Body of pancreas (tissue), 4 donors: ENCODE results near the gene FOXK1. TPM values are rescaled to one million over a fixed set of nuclear protein-coding genes. Genes with fewer than 3 reads are reported as not detected.

Experiments used
- ATAC-seq: fragments of 150-250 bp; one replicate; pipeline ENCODE4 v1.9.1; 2016
- DNase-seq, 4 donors: peaks; one replicate each; pipeline ENCODE4 v3.0.0-alpha.2; 2019
- H3K27ac ChIP-seq, 4 donors: fragments of 200-600 bp; sonication (generic); 1 replicate in 3 of 4; 2 replicates in 1 of 4; pipeline versions ENCODE4 v1.5.1 to v1.6.1; 2016 to 2019; ENCODE audit warnings: mild to moderate bottlenecking in 1 of 4, mixed read lengths in 1 of 4, moderate library complexity in 1 of 4
- H3K27me3 ChIP-seq, 2 donors: fragments of 200-600 bp; sonication (generic); one replicate each; pipeline ENCODE4 v1.6.0; 2016; ENCODE audit warnings: mild to moderate bottlenecking in 1 of 2
- H3K36me3 ChIP-seq, 2 donors: fragments of 200-600 bp; sonication (generic); replicated peaks in 1 of 2; 2 replicates each; pipeline ENCODE4 v1.5.1; 2016; ENCODE audit warnings: low read depth in 2 of 2; ENCODE audit not compliant: insufficient read depth in 1 of 2
- H3K4me1 ChIP-seq: fragments of 200-600 bp; sonication (generic); one replicate; pipeline ENCODE4 v1.6.0; 2016
- H3K4me3 ChIP-seq, 2 donors: fragments of 200-600 bp; sonication (generic); 1 replicate in 1 of 2; 2 replicates in 1 of 2; pipeline ENCODE4 v1.5.1; 2016 to 2019
- H3K9me3 ChIP-seq, 3 donors: fragments of 200-600 bp; sonication (generic); 1 replicate in 2 of 3; 2 replicates in 1 of 3; pipeline ENCODE4 v1.5.1; 2016
- CTCF ChIP-seq, 7 experiments: fragments of 450-650 bp in 4 of 7; fragments of 200-600 bp in 3 of 7; sonication (generic) in 3 of 7; IDR thresholded peaks; one replicate each; pipeline ENCODE4 v1.5.1; 2016 to 2019; ENCODE audit warnings: antibody characterized with exemption in 7 of 7
- POLR2A ChIP-seq, 3 donors: fragments of 450-650 bp; IDR thresholded peaks; one replicate each; pipeline ENCODE4 v1.6.1; 2016; ENCODE audit warnings: antibody characterized with exemption in 3 of 3, mild to moderate bottlenecking in 2 of 3
- WGBS, 2 donors: methylation state at CpG; one replicate each; pipeline ENCODE4 v1.1.5; 2017; 5-methylcytosine and 5-hydroxymethylcytosine counted together
- intact Hi-C: fragments of 100-400 bp; cut with DNase I; formaldehyde crosslinking; loops from one replicate; pipeline ENCODE4 v1.15.1; 2023
- total RNA-seq, 2 donors: library from RNA; depleted of rRNA; stranded (reverse); fragments of >200 nt; gene quantifications; one replicate each; pipeline ENCODE4 v1.1.0, GENCODE V29; 2016

The FOXK1 gene
- total RNA-seq, 2 donors from 2014 or later, result 16.2 to 17.6 TPM

DNA sequence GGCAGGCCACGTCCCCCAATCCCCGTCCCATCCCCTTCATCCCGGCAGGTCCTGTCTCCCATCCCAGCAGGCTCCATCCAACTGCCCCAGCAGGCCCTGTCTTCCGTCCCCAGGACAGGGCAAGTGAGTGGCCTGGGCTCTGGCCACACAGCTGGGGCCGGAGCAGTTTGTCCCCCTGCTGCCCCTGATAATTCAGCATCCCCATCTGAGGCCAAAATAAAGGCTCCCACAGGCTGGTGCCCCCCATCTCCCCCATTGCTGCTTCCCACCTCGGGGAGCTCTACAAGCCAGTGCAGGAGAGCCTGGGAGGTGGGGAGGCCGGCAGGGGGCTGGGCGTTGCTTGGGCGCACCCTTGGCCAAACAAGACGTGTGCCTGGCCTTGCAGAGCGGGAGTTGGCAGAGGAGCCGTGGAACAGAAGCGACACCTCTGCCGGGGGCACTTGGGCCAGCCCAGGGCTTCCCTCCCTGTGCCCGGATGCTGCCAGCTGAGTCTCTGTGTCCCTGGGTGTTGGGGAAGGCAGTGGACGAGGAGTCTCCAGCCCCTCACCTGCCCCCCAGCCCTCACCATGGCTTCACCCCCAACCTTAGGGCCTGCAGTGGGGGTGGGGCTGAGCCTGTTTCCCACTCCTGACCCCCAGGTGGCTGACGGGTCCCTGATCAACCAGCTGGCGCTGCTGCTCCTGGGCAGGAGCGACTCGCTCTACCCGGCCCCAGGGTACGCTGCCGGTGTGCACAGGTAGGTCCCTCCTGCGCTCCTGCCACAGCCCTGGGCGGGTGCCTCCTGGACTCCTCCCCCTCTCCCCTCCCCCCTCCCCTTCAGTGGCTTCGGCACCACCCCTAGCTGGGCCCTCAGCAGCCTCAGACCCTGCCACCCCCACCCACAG lies 107.3 kb downstream of the FOXK1 start:
- intact Hi-C loops, result no loop called here
- Histone ChIP-seq H3K4me1 (peaks cover 15% of the 10 kb centered on the region), H3K4me3 (no peak overlapping the region), H3K36me3 (peaks cover 12 to 19% of the 10 kb centered on the region in 2 donors), H3K9me3 (no peaks in the 10 kb centered on the region), H3K27me3 (no peaks in the 10 kb centered on the region), H3K27ac (no peak overlapping the region)
- WGBS, 2 donors, result 86 to 87% methylated on average over 11 to 23 of the region's 26 CpGs
- ATAC-seq, result no peak
- TF ChIP-seq POLR2A (IDR thresholded peaks at IDR 0.05) (no peak), CTCF (IDR thresholded peaks at IDR 0.05) (no peak)
- DNase-seq, result no peak

- peaks cover 12 to 19% of the 10 kb centered on the region in 2 donors for H3K36me3 ChIP-seq
- H3K9me3 ChIP-seq, result no peaks in the 10 kb centered on the region
- TF ChIP-seq POLR2A (IDR thresholded peaks at IDR 0.05) (no peak), CTCF (IDR thresholded peaks at IDR 0.05) (no peak)
- no peak overlapping the region for H3K27ac ChIP-seq
- peaks cover 15% of the 10 kb centered on the region for H3K4me1 ChIP-seq
- no peak for DNase-seq
- H3K27me3 ChIP-seq, result no peaks in the 10 kb centered on the region
- 92 to 98% methylated on average over 8 to 9 of the region's 9 CpGs for WGBS, 2 donors
- H3K4me3 ChIP-seq, result no peak overlapping the region
- intact Hi-C loops, result no loop called here
- no peak for ATAC-seq
Observed at GRCh38 chr7:4790078-4790465, 108.0 kb downstream of the FOXK1 start.

DNA sequence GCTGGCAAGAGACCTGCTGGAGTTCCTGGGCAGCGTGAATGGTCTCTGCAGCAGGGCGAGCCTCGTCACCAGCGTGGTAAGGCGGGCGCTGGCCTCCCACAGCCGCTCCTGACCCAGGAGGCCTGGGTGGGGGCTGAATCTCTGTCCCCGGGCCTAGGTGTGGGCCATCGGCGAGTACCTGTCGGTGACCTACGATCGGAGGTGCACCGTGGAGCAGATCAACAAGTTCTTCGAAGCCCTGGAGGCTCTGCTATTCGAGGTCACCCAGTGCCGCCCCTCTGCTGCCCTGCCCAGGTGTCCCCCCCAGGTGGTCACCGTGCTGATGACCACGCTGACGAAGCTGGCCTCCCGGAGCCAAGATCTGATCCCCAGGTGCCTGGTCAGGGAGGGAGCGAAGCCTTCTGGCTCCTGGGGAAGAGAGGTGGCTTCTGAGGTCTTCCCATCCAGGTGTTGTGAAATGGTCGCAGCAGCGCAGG lies 108.5 kb downstream of the FOXK1 start:
- ATAC-seq (no peak), DNase-seq (no peak)
- Histone ChIP-seq H3K27me3 (no peaks in the 10 kb centered on the region), H3K36me3 (peaks cover 12 to 19% of the 10 kb centered on the region in 2 donors), H3K27ac (no peak overlapping the region), H3K9me3 (no peaks in the 10 kb centered on the region), H3K4me3 (no peak overlapping the region), H3K4me1 (peaks cover 15% of the 10 kb centered on the region)
- TF ChIP-seq CTCF (IDR thresholded peaks at IDR 0.05), result no peak
- TF ChIP-seq POLR2A (IDR thresholded peaks at IDR 0.05), result no peak
- intact Hi-C loops, result no loop called here
- WGBS, 2 donors, result 87 to 89% methylated on average over 13 to 23 of the region's 24 CpGs

DNA sequence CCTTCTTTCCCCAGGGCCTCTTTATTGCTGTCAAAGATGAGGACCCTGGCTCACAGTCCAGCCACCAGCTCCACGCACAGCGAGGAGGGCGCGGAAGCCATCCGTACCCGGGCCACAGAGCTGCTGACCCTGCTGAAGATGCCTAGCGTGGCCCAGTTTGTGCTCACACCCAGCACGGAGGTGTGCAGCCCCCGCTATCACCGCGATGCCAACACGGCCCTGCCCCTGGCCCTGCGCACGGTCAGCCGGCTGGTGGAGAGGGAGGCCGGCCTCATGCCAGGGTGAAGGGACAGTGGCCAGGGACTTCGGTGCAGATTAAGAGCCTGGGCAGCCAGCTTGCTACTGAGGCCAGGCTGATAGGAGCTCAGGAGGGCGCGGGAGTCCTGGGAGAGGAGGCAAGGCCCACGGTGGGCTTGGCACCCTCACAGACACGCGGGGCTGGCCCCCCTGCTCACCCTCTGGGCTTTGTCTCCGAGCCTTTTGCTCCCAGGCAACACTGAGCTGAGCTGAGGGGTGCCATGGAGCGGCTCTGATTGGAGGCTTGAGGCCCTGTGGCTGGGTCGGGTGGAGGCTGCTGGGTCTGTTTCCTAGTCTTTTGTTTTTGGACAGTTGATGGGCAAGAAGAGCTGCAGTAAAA lies 109.1 kb downstream of the FOXK1 start:
- intact Hi-C loops, result no loop called here
- TF ChIP-seq POLR2A (IDR thresholded peaks at IDR 0.05) (no peak), CTCF (IDR thresholded peaks at IDR 0.05) (no peak)
- no peak for ATAC-seq
- Histone ChIP-seq H3K27me3 (no peaks in the 10 kb centered on the region), H3K9me3 (no peaks in the 10 kb centered on the region), H3K4me3 (no peak overlapping the region), H3K27ac (no peak overlapping the region), H3K4me1 (peaks cover 15% of the 10 kb centered on the region), H3K36me3 (peaks cover 12 to 16% of the 10 kb centered on the region in 2 donors)
- DNase-seq, result no peak
- 92 to 97% methylated on average over 6 to 20 of the region's 25 CpGs for WGBS, 2 donors
